HFF-Myc (cell line): Measurements from ENCODE around the gene ROBO1.

Experiments used
- DNase-seq: peaks from one replicate; pipeline ENCODE4 v3.0.0-alpha.2; 2011; ENCODE audit warnings: low read depth; ENCODE audit errors: extremely low read depth
- H3K4me3 ChIP-seq: replicated peaks from 2 replicates; pipeline ENCODE4 v1.5.1; 2011; ENCODE audit warnings: low read depth, mild to moderate bottlenecking, control low read depth, low read length
- TF ChIP-seq, protein P1 (sequence below): IDR thresholded peaks from 2 replicates; pipeline ENCODE4 v1.5.1; 2012; ENCODE audit warnings: mild to moderate bottlenecking, low read depth, low read length, control low read depth; ENCODE audit errors: missing control alignments

The ROBO1 gene

GRCh38 chr3:79001255-79001654 lies 766.5 kb downstream of the ROBO1 start:
- no peak for DNase-seq
- H3K4me3 ChIP-seq = no peak overlapping the region
- TF ChIP-seq, protein P1, sequence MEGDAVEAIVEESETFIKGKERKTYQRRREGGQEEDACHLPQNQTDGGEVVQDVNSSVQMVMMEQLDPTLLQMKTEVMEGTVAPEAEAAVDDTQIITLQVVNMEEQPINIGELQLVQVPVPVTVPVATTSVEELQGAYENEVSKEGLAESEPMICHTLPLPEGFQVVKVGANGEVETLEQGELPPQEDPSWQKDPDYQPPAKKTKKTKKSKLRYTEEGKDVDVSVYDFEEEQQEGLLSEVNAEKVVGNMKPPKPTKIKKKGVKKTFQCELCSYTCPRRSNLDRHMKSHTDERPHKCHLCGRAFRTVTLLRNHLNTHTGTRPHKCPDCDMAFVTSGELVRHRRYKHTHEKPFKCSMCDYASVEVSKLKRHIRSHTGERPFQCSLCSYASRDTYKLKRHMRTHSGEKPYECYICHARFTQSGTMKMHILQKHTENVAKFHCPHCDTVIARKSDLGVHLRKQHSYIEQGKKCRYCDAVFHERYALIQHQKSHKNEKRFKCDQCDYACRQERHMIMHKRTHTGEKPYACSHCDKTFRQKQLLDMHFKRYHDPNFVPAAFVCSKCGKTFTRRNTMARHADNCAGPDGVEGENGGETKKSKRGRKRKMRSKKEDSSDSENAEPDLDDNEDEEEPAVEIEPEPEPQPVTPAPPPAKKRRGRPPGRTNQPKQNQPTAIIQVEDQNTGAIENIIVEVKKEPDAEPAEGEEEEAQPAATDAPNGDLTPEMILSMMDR = no peak

- no peak overlapping the region for H3K4me3 ChIP-seq
- TF ChIP-seq, protein P1 = no peak
- DNase-seq = no peak
These were observed 768.7 kb downstream of the ROBO1 start for GRCh38 chr3:78999139-78999538.

- DNase-seq = no peak
- TF ChIP-seq, protein P1 = no peak
- H3K4me3 ChIP-seq = no peak overlapping the region
These were observed 772.7 kb downstream of the ROBO1 start for GRCh38 chr3:78995087-78995486.

- TF ChIP-seq, protein P1 = no peak
- no peak overlapping the region for H3K4me3 ChIP-seq
- no peak for DNase-seq
These were observed 773.4 kb downstream of the ROBO1 start for GRCh38 chr3:78994174-78995027.

GRCh38 chr3:78993375-78993774 lies 774.4 kb downstream of the ROBO1 start:
- no peak for DNase-seq
- TF ChIP-seq, protein P1 = no peak
- no peak overlapping the region for H3K4me3 ChIP-seq

DNA sequence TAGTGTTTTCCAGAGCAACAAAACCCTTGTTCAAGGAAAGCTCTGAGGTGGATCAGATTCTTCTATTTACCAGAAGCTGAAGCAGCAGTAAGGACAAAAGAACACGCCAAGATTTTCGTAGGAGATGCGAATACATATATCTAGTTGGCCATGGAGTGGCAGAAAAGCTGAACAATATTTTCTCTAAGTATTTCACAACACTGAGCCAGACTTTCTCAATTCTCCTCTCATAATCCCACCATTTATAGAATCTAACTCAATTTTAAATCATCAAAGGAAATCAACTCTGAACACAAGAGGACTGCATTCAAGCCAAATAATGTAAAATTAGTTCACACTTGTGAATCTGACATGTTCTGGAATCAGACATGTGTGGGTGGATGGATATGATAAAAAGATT lies 775.0 kb downstream of the ROBO1 start:
- TF ChIP-seq, protein P1 = no peak
- H3K4me3 ChIP-seq = no peak overlapping the region
- no peak for DNase-seq
